GM23338 (cell line): ENCODE measurements around the gene ROBO3. TPM values are rescaled to one million over a fixed set of nuclear protein-coding genes. Genes with fewer than 3 reads are reported as not detected.

Experiments used
- CTCF ChIP-seq, 2 experiments: fragments of 200-600 bp in 1 of 2; sonication (generic) in 1 of 2; conservative IDR thresholded peaks; 2 replicates each; pipeline versions ENCODE4 v1.5.1 to v1.6.1; 2016 to 2017; ENCODE audit warnings: antibody characterized with exemption in 2 of 2, low read depth in 2 of 2, mild to moderate bottlenecking in 2 of 2, moderate library complexity in 1 of 2
- EZH2 ChIP-seq: fragments of 200-600 bp; sonication (generic); IDR thresholded peaks from one replicate; pipeline ENCODE4 v1.8.0; 2017; ENCODE audit warnings: antibody characterized with exemption, mild to moderate bottlenecking, low read depth; ENCODE audit not compliant: unreplicated experiment
- NANOG ChIP-seq: IDR thresholded peaks from 2 replicates; pipeline ENCODE4 v1.6.1; 2016; ENCODE audit warnings: antibody characterized with exemption, borderline replicate concordance
- REST ChIP-seq: IDR thresholded peaks from one replicate; pipeline ENCODE4 v1.6.1; 2018; ENCODE audit warnings: antibody characterized with exemption; ENCODE audit not compliant: unreplicated experiment
- STAT1 ChIP-seq: IDR thresholded peaks from one replicate; pipeline ENCODE4 v1.6.1; 2016; ENCODE audit warnings: antibody characterized with exemption; ENCODE audit not compliant: unreplicated experiment
- ZNF462 ChIP-seq: fragments of 250-450 bp; sonication (Bioruptor Pico); IDR thresholded peaks from 2 replicates; pipeline ENCODE4 v1.5.0; 2020; ENCODE audit warnings: mild to moderate bottlenecking, moderate library complexity
- polyA plus RNA-seq: library from polyadenylated mRNA; unstranded; fragments of >200 nt; fragmentation: Nextera tagmentation; extraction: Ambion mirVana; gene quantifications from 2 replicates; pipeline ENCODE4 v1.2.1, GENCODE V29; 2016
- total RNA-seq: library from RNA; depleted of rRNA; stranded (reverse); fragments of >200 nt; shearing (Covaris generic); gene quantifications from 2 replicates; pipeline ENCODE4 v1.2.3, GENCODE V29; 2014

The ROBO3 gene
- total and polyA plus RNA-seq, 2 experiments from 2014 or later = 17.0 to 21.4 TPM

DNA sequence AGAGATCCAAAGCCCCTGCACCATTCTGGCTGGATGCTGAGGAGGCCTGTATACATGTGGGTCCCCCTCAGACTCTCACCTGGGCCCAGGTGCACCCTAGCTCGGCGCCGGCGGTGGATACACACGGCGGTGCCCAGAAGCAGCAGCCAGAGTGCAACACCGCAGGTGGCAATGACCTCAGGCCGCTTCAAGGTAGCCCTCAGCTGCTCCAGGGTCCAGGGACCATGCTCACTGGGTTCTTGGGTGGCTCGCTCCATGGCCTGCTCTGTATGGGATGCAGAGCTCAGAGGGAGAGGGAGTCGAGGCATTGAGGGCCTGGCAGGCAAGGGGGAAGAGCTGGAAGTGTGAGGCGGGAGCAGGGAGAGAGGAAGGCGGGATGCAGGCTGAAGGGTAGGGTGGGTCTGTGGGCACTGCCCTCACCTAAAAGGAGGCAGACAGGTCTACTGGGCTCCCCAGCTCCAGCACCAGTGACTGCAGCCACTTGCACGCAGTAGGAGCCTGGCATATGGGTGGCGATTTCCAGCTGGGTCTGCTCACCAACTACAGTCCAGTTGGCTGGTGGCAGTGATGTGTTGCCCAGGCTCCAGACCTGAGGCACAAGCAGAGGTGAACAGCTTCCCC is 28.7 kb downstream of the ROBO3 start (continued):
- TF ChIP-seq ZNF462 (CRISPR knock-in tag) = no peak
- no peak for TF ChIP-seq CTCF (conservative IDR thresholded peaks at IDR 0.05; ENCODE audit: low read depth in 2 of 2)
- no peak for TF ChIP-seq NANOG
- no peak for TF ChIP-seq EZH2
- no peak for TF ChIP-seq REST
- no peak for TF ChIP-seq STAT1
